CD4-positive, alpha-beta T cell treated with Interleukin-21 for 1 hour (primary cell): Measurements from ENCODE around the gene SHLD2.
"Not testable (repeated sequence)": the region's sequence is repeated elsewhere in the genome, so short reads cannot be mapped to it uniquely, and the experiment has no call there.

Experiments used
- DNase-seq: peaks from one replicate; pipeline ENCODE4 v3.0.0-alpha.2; 2020

The SHLD2 gene

DNA sequence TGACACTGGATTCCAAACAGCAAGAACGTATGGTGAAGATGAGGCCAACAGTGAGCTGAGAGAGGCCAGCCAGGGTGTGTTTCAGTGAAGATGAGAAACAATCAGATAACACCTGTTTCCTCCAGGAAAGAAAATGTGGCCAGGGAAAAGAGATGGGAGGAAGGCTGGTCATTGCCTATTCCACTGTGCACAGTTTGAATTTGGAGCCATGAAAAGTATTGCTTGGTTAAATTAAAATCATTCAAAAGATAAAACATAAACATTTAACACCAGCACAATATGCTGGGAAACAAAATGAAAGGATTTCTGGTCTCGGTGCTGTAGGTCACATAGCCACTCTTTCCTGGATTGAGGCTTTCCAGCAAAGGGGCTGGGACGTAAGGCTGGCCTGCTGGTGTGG lies 130.1 kb downstream of the SHLD2 start, which contains the start of gene NUTM2A:
Gene NUTM2A (plus strand): TSS at position 301 of the 400 bp plus-strand sequence. CDS start 383 bp downstream, outside the sequence.
- DNase-seq, result not testable (repeated sequence)

DNA sequence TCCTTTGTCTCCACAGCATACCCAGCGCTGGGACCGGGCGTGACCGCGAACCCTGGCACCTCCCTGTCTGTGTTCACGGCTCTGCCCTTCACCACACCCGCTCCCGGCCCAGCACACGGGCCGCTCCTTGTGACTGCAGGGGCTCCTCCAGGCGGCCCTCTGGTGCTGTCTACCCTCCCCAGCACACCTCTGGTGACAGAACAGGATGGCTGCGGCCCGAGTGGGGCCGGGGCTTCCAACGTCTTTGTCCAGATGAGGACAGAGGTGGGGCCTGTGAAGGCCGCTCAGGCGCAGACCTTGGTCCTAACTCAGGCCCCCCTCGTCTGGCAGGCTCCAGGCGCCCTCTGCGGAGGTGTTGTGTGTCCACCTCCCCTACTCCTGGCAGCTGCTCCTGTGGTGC lies 133.2 kb downstream of the SHLD2 start:
- DNase-seq, result not testable (repeated sequence)

DNA sequence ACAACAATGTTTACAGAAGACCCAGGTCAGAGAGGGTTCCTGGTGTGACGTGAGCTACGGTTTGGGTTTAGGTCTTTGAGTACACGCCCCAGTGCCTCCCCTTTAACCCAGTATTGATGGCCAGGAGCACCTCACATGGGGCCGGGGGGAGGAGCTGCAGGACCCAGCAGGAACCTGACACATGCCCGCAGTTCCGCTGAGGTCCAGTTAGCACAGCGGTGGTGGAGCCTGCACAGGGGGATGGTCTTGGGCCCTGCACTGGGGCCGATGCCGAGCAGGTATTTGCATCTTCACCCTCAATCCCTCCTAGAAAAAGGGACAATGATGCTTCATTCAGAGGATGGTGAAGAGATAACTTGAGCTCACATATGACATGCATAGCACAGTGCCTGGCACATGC lies 134.2 kb downstream of the SHLD2 start:
- DNase-seq, result not testable (repeated sequence)

DNA sequence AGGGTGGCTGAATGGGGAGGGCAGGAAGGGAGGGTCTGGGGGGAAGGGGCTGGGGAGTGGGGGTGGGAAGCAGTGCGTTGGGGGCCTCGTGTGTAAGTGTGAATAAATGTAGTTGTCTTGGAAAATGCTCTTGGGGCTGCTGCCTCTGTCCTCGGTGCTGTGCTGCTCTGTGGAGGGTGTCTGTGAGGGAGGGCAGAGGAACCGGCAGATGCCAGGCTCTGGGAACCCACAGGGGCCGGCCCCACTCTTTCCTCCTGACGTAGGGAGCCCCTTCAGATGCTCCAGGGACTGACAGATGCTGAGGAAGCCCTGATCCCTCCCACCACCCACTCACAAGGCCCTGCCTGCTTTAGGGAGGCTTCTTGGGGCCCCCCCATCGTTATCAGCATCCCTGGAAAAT lies 139.8 kb downstream of the SHLD2 start:
- DNase-seq, result not testable (repeated sequence)

DNA sequence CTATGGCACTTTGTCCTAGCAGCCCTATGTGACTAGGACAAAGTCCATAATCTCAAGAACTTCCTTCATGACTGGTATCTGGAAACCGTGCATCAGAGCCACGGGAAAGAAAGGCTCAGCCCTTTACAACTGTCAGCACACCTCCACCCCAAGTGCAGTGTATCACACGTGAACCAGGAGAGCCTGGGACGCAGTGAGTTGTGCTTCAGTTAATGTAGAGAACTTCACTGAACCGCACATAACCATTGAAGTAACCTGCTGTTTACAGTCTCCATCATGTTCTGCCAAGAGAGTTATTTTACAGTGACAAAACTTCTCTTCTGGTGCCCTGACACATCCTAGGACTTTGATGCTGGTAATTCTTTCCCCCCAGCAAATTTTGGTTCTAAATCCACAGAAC lies 142.2 kb downstream of the SHLD2 start:
- not testable (repeated sequence) for DNase-seq

DNA sequence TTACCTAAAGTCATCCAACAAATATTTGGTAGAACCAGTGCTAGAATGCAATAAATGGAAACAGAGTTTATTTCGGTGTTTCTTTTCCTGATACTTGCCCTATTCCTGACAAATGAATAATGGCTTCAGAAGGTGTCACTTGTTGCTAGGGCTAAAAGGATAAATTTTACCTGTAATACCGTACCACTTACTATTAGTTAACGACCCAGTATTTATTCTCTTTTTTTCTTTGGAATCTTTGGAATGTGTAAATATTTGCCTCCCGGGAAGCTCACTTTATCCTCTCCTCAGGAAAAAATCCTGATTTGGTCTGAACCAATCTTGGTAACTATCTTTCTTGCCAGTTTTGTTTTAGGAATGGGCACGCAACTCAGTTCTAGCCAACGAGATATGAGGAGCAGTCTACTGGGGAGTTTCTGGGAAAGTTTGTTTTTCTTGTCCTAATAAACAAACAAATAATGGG lies 144.4 kb downstream of the SHLD2 start:
- not testable (repeated sequence) for DNase-seq
